ENCODE results near the gene DHCR24.
"Not testable (repeated sequence)": the region's sequence is repeated elsewhere in the genome, so short reads cannot be mapped to it uniquely, and the experiment has no call there.

The DHCR24 gene, protein sequence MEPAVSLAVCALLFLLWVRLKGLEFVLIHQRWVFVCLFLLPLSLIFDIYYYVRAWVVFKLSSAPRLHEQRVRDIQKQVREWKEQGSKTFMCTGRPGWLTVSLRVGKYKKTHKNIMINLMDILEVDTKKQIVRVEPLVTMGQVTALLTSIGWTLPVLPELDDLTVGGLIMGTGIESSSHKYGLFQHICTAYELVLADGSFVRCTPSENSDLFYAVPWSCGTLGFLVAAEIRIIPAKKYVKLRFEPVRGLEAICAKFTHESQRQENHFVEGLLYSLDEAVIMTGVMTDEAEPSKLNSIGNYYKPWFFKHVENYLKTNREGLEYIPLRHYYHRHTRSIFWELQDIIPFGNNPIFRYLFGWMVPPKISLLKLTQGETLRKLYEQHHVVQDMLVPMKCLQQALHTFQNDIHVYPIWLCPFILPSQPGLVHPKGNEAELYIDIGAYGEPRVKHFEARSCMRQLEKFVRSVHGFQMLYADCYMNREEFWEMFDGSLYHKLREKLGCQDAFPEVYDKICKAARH

DNA sequence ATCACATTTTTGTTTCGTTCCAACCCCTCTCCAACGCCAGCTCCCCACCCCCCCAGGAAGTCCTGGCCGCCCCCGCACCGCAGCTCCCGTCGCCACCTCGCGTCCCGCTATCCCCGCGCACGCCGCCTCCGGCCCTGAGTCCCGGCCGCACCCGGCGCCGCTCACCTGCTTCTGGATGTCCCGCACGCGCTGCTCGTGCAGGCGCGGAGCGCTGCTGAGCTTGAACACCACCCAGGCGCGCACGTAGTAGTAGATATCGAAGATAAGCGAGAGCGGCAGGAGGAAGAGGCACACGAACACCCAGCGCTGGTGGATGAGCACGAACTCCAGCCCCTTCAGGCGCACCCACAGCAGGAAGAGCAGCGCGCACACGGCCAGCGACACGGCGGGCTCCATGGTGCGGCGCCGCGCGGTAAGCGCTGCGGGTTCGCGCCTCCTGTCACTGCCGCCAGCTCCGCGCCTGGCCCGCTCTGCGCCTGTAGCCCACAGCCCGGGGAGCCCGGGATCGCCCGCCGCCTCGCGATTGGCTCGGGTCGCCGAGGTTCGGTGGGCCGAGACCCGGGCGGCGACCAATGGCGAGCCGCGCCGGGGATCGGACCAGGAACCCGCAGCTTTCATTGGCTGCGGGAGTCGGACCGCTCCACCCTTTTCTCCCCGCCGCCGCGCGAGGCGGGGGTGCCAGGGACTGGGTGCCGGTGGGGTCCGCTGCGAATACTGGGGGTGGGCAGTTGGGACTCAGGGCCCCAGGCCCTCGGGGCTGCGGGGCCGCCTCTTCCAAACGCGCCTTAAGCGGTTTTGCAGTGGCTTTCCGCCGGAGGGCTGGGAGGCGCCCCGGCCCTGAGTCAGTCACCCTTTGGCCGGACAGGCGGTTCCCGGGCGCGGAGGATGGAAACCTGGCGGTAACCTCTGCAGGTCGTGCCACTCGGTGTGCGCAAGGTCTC is at the start of gene DHCR24:
Gene DHCR24 (minus strand): TSS at position 472 of the 941 bp plus-strand sequence. CDS start 76 bp downstream, at position 396.
- DNase-seq, result peak; percentile 46 to 80 (median 58)

DNA sequence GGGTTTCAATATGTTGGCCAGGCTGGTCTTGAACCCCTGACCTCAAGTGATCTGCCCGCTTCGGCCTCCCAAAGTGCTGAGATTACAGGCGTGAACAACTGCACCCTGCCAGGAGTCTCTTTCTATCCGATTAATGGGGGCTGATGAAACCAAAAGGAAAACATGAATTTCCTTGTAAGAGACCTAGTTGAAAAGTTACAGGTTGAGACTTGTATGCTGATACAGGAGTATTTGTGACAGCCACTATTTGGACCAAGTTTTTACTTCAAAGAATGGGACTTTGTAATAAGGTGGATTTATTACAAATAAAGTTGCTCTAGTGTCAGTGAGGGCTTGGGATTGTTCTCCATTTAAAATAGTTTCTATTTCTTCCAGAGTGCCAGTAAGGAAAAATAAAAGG is 49.8 kb upstream of the DHCR24 start:
- no peak for DNase-seq

DNA sequence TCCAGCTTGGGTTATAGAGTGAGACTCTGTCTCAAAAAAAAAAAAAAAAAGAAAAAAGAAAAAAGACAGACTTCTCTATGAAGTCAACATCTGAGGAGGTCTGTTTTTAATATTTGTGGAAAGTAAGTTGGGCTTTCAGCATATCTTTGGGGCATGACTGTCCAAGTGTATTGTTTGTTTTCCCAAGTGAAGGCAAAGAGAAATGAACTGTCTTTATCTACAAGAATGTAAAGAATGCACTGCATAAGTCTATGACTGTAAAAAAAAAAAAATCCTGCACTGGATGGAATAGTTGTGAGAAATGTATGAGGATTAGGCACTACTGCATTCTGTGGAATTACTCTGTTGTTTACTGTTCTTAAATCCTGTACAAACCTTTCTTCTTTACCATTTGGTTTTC is 47.9 kb upstream of the DHCR24 start:
- DNase-seq, result no peak

DNA sequence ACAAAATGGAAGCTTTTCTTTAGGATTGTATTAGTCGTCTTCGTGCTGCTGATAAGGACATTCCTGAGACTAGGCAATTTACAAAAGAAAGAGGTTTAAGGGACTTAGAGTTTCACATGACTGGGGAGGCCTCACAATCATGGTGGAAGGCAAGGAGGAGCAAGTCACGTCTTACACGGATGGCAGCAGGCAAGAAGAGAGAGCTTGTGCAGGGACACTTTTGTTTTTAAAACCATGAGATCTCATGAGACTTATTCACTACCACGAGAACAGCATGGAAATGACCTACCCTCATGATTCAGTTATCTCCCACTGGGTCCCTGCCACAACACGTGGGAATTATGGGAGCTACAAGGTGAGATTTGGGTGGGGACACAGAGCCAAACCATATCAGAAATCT is 47.1 kb upstream of the DHCR24 start:
- not testable (repeated sequence) for DNase-seq

DNA sequence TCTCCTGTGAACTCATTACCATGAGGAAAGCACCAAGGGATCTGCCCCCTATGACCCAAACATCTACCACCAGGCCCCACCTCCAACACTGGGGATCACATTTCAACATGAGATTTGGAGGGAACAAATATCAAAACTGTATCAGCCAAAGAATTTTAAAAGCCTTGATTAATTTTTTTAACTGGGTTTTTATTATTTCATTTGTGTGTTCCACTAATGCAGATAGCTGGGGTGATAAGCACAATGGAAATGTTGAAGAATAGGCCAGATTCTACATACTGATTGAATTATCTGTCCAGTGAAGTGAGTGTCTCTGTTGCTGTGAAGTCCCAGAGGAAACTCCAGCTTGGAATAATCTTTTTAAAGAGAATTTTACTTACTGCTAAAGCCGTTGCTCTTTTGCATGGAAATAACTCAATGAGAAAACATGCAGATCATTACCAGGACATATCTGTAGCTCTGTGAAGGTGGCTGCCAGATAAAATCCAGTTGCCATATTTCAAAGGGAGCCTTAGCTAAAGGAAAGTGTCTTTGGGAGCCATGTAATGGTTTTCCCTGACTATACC is 44.4 kb upstream of the DHCR24 start:
- DNase-seq, result no peak

DNA sequence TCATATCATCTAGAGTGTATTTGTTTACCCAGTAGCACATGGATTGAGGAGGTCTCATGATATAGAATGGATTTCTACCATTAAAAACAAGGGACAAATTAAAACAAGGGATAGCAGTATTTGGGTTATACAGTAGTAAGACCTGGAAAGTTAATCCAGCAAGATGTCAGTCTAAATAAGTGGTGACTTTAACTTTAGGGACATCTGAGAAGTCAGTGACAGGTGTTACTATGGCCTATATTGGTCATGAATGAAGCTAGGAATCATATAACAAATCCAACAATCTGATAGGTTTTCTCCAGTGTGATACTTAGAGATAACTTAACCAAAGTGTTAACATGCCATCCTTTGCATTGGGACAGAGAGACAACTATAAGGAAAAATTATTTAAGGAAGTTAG is 42.7 kb upstream of the DHCR24 start:
- no peak for DNase-seq

DNA sequence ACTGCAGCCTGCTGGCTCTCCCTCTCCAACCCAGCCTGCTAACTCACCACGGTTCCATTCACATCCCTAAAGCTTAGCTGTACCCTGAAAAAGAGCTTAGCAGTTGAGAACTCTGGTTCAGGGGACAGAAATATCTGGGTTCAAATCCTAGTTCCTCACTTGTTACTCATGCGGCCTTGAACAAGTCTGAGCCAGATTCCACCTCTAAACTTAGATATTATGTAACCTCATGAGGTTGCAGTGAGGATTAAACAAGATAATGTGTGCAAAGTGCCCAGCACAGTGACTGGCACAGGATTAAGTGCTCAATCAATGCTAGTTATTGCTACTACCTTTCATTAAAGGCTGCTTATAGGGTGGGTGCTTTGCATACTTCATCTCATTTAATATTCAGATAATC is 41.3 kb upstream of the DHCR24 start:
- DNase-seq, result no peak

DNA sequence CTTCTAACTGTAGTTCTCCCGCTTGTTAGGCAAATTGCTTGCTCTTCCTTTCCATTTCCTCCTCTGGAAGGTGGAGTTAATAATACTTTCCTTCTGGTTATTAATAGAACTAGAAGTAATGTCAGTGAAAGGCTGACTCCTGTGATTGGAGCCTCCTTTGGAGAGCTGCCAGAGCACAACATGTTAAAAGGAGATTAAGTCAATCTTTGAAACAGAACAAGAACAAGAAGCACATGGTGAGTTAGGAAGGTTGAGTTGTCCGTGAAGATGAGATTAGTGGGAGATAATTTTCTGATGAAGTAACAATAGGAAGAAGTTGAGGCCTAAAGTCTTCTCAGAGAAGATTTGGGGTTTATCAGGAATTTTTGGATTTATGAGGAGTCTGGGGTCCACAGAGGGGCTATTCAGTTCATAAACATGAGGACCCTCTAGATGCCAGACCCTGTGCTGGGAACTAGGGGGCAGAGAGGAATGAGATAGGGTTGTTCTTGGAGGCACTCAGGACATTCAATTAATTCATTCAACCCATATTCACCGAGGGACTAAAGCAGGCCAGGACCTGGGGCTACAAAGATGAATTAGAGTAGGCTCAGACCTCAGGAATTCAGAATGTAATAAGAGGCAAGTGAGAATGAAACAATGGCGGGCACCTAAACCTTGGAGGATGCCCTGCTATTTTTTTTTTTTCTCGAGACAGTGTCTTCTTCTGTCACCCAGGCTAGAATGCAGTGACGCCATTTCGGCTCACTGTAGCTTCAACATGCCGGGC is 40.7 kb upstream of the DHCR24 start:
- no peak for DNase-seq

DNA sequence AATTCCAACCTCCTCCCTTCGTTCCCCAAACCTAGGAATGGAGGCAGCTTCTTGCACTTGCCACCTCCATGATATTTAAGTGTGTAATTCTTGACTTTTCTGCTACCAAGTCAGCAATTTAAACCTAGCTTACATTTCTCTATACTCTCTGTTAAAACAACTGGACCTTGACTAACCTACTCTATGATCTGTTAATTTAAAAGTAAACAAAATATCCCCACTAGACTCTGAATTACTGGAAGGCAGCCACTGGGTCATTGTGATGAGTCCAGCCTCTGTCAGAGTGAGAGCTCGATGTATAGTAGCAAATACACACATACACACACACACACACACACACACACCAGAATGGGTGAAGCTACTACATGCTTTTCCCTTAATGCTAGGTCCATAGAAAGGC is 40.0 kb upstream of the DHCR24 start:
- no peak for DNase-seq

DNA sequence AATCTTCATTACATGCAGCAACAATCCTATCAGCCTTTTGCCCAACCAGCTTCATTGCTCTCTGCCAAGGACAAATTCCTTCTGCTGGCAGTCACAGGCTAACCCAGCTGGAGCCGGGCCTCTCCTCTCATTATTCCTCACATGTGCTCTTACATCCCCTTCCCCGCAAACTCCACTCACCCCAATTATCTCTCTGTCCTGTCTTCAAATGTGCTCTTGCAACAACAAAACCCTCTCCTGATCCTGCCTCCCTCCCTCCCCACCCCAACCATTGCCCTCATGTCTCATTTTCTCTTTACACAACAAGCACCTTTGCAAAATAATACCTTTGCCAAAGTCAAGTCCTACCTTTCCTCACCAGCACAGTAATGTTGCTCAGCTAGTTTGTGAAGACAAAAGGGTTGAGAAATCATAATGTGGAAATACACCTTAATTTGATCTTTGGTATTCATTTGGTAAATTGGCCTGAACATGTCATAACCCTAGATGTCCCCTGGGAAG is 36.0 kb upstream of the DHCR24 start:
- DNase-seq, result no peak

DNA sequence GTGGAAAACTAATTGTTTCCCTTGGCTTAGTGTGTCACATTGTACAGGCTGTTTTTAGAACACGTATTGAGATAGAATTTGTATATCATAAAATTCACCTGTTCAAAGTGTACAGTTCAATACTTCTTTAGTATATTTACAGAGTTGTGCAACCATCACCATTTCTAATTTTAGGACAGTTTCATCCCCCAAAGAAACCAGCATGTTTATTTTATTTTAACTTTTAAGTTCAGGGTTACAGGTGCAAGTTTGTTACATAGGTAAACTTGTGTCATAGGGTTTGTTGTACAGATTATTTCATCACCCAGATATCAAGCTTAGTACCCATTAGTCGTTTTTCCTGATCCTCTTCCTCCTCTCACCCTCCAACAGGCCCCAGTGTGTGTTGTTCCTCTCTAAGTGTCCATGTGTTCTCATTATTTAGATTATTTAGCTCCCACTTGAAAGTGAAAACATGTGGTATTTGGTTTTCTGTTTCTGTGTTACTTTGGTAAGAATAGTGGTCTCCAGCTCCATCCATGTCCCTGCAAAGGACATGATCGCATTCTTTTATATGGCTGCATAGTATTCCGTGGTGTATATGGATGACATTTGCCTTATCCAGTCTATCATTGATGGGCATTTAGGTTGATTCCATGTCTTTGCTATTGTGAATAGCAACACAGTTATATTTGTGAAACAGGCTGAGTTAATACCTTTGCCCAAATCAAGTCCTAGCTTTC is 35.2 kb upstream of the DHCR24 start:
- DNase-seq, result no peak

DNA sequence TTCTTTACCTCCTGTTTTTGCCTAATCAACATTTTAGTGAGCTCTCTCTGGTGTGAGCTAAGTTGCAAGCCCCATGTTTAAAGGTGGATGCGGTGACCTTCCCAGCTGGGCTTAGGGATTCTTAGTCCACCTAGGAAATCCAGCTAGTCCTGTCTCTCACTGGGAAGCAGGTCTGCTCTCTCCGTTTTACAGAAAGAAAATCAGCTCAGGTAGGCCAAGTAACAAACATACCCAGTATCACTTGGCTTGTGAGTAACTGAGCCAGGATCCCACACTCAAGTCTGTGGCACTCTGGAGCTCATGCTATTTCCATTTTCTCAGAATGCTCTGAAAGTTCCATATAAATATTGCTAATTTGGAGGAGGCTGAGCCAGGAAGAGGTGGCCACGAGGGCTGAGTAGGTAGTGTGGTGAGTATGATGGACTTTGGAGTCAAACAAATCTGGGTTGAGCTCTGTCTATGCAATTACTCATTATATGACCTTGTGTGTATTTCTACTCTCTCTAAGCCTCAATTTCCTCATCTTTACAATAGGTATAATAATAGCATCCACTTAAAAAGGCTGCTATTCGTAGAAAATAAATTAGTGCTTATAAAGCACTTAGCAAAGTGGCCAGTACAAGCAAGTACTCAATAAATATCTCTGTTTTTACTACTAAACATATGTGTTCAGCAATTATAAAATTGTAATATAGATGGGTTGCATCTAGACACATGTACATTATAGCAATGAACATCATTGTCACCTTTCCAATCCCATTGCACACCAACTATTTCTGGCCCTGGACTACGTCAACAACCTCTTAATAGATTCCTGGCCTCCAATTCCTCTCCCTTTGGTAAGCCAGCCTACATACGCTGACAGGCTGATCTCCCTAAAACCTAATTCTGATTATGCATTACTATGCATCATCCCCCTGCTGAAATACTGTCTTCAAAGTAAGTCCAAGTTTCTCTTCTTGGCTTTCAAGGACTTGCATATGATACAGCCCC is 32.7 kb upstream of the DHCR24 start:
- DNase-seq, result no peak

DNA sequence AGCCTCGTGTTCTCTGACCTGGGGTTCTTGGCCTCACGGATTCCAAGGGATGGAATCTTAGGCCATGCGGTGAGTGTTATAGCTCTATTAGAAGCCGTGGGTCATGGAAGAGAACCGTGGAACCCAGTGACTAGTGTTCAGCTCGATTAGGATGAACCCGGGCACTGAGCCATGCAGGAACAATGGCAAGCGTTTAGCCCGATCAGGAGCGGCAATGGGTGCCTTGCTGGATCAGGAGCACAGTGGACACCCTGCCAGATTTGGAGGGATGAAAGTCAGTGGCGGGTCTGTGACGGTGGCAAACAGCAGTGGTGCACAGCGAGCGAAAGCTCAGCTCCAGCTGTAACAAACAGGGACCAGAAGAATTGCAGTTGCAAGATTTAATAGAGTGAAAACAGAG is 24.1 kb upstream of the DHCR24 start:
- DNase-seq, result not testable (repeated sequence)

DNA sequence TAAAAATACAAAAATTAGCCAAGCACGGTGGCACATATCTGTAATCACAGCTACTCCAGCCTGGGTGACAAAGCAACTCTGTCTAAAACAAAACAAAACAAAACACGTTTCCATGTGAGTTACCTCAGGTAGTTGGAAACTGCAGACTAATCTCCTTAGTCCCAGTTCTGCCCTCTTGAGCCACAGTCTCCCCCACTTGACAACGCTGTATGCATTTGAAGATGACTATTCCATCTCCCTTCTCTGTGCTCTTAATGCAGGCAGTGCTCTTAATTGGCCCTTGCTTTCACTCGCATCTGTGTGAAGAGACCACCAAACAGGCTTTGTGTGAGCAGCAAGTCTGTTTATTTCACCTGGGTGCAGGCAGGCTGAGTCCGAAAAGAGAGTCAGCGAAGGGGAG is 19.6 kb upstream of the DHCR24 start:
- DNase-seq, result no peak

DNA sequence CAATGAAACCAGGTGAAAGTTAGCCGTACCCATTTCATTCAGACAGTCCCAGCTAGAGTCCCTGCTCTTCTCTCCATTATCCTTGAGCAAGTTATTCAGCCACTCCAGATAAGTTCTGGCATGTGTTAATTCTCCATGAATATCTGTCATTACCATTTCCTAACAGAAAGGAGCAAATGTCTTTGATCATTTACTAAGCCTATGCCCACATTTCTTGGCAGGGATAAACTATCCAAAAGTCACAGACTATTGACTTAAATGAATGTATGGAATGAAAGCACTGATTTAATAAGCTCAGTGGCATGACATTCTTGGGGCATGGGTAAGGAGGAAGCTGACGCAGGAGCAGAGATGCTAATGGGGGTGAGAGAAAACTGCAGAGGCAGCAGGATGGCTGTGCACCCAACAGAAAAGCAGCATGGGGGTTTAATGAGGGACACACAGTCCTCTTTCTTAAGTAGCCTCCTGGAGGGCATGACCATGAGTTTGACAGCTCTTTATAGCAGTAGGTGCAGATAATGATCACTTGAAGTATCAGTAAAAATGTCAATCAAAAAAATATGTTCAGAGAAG is 17.6 kb upstream of the DHCR24 start:
- DNase-seq, result no peak

DNA sequence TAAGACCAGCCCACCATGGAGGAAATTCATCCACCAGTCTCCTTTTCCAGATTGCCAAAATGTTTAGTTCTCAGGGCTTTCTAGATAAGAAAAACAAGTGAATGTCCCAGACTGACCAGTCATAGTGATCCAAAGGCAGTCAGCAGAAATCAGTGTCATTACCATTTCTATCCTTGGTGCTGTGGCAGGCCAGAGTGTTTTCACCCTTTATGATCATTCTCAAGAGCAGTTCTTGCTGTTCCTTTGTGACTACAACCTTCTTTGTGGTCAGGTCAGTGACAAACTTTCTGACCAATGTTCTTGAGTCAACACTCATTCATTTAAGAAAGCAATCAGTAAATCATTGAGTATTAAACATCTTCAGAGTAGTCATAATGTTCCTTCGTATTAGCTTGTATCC is 7.3 kb upstream of the DHCR24 start:
- DNase-seq, result no peak

DNA sequence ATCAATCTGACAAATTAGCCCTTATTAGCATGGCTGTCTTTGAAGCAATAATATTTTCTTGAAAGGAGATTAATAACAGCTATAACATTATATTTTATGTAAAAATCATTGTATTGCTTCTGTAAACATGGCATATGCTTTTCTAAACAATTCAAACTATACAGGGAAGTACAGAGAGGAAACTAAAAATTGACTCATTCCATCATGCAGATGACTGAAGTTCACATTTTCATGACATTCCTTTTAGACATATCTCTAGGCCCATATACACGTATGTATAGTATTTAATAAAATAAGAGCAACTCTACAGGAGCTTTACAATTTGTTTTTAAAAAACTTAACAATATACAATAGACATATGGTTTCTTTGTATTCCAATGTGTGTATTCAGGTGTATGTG is 5.6 kb upstream of the DHCR24 start:
- no peak for DNase-seq

DNA sequence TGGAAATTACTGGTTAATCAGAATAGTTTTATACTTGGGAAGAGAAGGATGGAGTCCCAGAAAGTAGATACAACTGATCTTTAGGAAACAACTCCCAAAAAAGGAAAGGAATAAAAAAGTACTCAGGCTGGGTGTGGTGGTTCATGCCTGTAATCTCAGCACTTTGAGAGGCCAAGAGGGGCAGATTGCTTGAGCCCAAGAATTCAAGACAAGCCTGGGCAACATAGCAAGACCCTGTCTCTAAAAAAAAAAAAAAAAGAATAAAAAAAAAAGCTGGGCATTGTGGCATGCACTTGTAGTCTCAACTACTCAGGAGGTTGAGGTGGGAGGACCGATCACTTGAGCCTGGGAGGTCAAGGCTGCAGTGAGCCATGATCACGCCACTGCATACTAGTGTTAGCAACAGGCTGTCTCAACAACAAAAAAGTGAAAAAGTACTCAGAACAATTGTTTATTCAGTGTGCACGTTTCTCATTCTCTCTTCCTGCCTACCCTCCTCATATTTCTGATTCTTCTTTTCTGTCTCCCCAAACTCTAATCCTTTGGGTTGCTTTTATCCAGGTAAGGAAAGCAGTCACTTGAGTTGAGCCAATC is 2.2 kb upstream of the DHCR24 start:
- no peak for DNase-seq

DNA sequence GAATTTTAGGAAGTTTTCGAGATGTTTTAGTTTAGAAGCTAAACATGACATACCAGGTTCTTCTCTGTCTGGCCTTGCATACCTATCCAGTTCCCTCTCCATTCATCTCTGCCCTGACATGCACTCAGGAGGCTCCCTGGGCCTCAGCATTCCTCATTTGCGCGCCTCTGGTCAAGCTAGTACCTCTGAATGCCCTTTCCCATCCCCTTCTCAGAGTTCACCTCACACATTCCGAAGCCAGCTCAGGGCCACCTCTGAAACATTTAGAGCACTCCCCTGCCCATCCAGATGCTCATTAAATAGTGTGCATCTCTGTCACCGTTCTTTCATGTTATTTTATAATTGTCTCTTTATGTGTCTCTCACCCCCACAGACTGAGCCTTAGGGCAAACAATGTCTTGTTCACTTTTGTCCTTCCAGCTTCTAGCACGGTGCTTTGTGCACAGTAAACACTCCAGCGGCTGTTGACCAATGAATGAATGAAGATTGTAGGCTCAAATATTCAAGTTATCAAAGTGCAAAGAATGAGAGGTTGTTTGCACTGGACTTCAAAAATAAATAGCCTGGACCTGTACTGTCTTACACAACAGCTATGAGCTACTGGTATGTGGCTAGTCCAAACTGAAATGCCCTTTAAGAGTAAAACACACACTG is 1.2 kb upstream of the DHCR24 start:
- DNase-seq, result no peak

Data from stimulated activated naive CD4-positive, alpha-beta T cell (primary cell).